Endodermal cell (in vitro differentiated cells): ENCODE data around the gene CNTLN. TPM values are rescaled to one million over a fixed set of nuclear protein-coding genes. Genes with fewer than 3 reads are reported as not detected.

Experiments
- DNase-seq: peaks from one replicate; pipeline ENCODE4 v3.0.0-alpha.2; 2017
- H3K27ac ChIP-seq: 2 replicates; pipeline ENCODE4 v1.5.1; 2013; ENCODE audit warnings: mild to moderate bottlenecking, low read depth, low read length, moderate library complexity
- H3K27me3 ChIP-seq: 2 replicates; pipeline ENCODE4 v1.6.1; 2013; ENCODE audit warnings: mild to moderate bottlenecking, low read length, moderate library complexity; ENCODE audit not compliant: insufficient read depth, control insufficient read depth, poor library complexity, severe bottlenecking
- H3K36me3 ChIP-seq: 2 replicates; pipeline ENCODE4 v1.7.0; 2013; ENCODE audit warnings: mild to moderate bottlenecking, low read length, moderate library complexity; ENCODE audit not compliant: control insufficient read depth, insufficient read depth
- H3K4me1 ChIP-seq: one replicate; pipeline ENCODE4 v1.7.0; 2013; ENCODE audit warnings: low read length; ENCODE audit not compliant: control insufficient read depth, insufficient read depth
- H3K4me3 ChIP-seq: 2 replicates; pipeline ENCODE4 v1.5.1; 2013; ENCODE audit warnings: mild to moderate bottlenecking, low read length, moderate library complexity
- H3K9ac ChIP-seq: 2 replicates; pipeline ENCODE4 v1.6.1; 2013; ENCODE audit warnings: mild to moderate bottlenecking, low read length, moderate library complexity; ENCODE audit not compliant: poor library complexity, severe bottlenecking; ENCODE audit errors: extremely low read depth
- H3K9me3 ChIP-seq: 2 replicates; pipeline ENCODE4 v1.6.1; 2013; ENCODE audit warnings: mild to moderate bottlenecking, low read length, moderate library complexity; ENCODE audit not compliant: control insufficient read depth
- H3K27ac Mint-ChIP-seq: 2 replicates; pipeline ENCODE4 v1.8.0; 2020; ENCODE audit warnings: mixed read lengths
- H3K27me3 Mint-ChIP-seq: 2 replicates; pipeline ENCODE4 v1.8.0; 2021; ENCODE audit warnings: mild to moderate bottlenecking, mixed read lengths; ENCODE audit not compliant: insufficient read depth
- H3K36me3 Mint-ChIP-seq: 2 replicates; pipeline ENCODE4 v1.8.0; 2020; ENCODE audit warnings: low read depth, mixed read lengths
- H3K4me1 Mint-ChIP-seq: 2 replicates; pipeline ENCODE4 v1.8.0; 2020; ENCODE audit warnings: mixed read lengths
- H3K4me3 Mint-ChIP-seq: 2 replicates; pipeline ENCODE4 v1.8.0; 2020; ENCODE audit warnings: mild to moderate bottlenecking, moderate library complexity, mixed read lengths
- H3K9me3 Mint-ChIP-seq: 2 replicates; pipeline ENCODE4 v1.8.0; 2020; ENCODE audit warnings: mild to moderate bottlenecking, mixed read lengths
- CTCF ChIP-seq: fragments of 200-600 bp; sonication (generic); conservative IDR thresholded peaks from 2 replicates; pipeline ENCODE4 v1.5.0; 2021; ENCODE audit warnings: antibody characterized with exemption, mild to moderate bottlenecking
- WGBS, 2 experiments: methylation state at CpG; one replicate each; pipeline versions ENCODE4 v1.1.5 to v1.1.7; 2013; ENCODE audit warnings: missing lambda C conversion rate in 2 of 2, mixed read lengths in 1 of 2; ENCODE audit not compliant: insufficient coverage in 1 of 2, insufficient read length in 1 of 2; 5-methylcytosine and 5-hydroxymethylcytosine counted together
- total RNA-seq, 2 donors: library from RNA; stranded (reverse); fragmentation: NEBNext Ultra II Directional in 1 of 2; extraction: Animal tissue kit (Norgen Biotek cat#: 25700) in 1 of 2; gene quantifications; 2 replicates in 1 of 2; 3 replicates in 1 of 2; pipeline ENCODE4 v1.2.1, GENCODE V29; 2021

CNTLN gene
- total RNA-seq, 2 donors from 2014 or later = 12.4 to 13.7 TPM

GRCh38 chr9:17130725-17131124 is 4.1 kb upstream of the CNTLN start:
- Mint-ChIP-seq H3K4me3 (no peak overlapping the region), H3K9me3 (no peaks in the 10 kb centered on the region), H3K4me1 (peaks cover 5% of the 10 kb centered on the region), H3K27me3 (peaks cover 9% of the 10 kb centered on the region), H3K36me3 (no peaks in the 10 kb centered on the region), H3K27ac (no peak overlapping the region)
- no peak overlapping the region for H3K27ac ChIP-seq
- no peak overlapping the region for H3K9ac ChIP-seq
- no peak overlapping the region for H3K4me3 ChIP-seq
- H3K36me3 ChIP-seq = no peaks in the 10 kb centered on the region
- no peak for TF ChIP-seq CTCF
- 96 to 100% methylated on average over 1 to 2 of the region's 2 CpGs for WGBS, 2 experiments
- H3K4me1 ChIP-seq = no peaks in the 10 kb centered on the region
- no peaks in the 10 kb centered on the region for H3K27me3 ChIP-seq
- peaks cover 5% of the 10 kb centered on the region for H3K9me3 ChIP-seq
- DNase-seq = no peak

GRCh38 chr9:17131494-17131893 is 3.3 kb upstream of the CNTLN start:
- DNase-seq = no peak
- Histone ChIP-seq H3K36me3 (no peaks in the 10 kb centered on the region), H3K27me3 (no peaks in the 10 kb centered on the region), H3K4me1 (no peaks in the 10 kb centered on the region), H3K9me3 (no peaks in the 10 kb centered on the region), H3K27ac (no peak overlapping the region), H3K9ac (no peak overlapping the region), H3K4me3 (no peak overlapping the region)
- peaks cover 5% of the 10 kb centered on the region for H3K4me1 Mint-ChIP-seq
- WGBS, 2 experiments = 95 to 100% methylated on average over 1 to 2 of the region's 2 CpGs
- TF ChIP-seq CTCF = no peak
- H3K4me3 Mint-ChIP-seq = no peak overlapping the region
- H3K9me3 Mint-ChIP-seq = no peaks in the 10 kb centered on the region
- no peak overlapping the region for H3K27ac Mint-ChIP-seq
- H3K36me3 Mint-ChIP-seq = no peaks in the 10 kb centered on the region
- peaks cover 9% of the 10 kb centered on the region for H3K27me3 Mint-ChIP-seq

GRCh38 chr9:17135295-17136160 is 688 bp downstream of the CNTLN start:
- TF ChIP-seq CTCF = no peak
- H3K9me3 Mint-ChIP-seq = no peaks in the 10 kb centered on the region
- peak; percentile 83 for DNase-seq
- Histone ChIP-seq H3K9me3 (no peaks in the 10 kb centered on the region), H3K9ac (peak overlapping the region; percentile 52), H3K4me3 (peak overlapping the region; percentile 83), H3K4me1 (no peaks in the 10 kb centered on the region), H3K27me3 (no peaks in the 10 kb centered on the region), H3K27ac (peak overlapping the region; percentile 11), H3K36me3 (no peaks in the 10 kb centered on the region)
- peaks cover 2% of the 10 kb centered on the region for H3K36me3 Mint-ChIP-seq
- peak overlapping the region; percentile 88 for H3K27ac Mint-ChIP-seq
- peak overlapping the region; percentile 87 for H3K4me3 Mint-ChIP-seq
- H3K4me1 Mint-ChIP-seq = peaks cover 5% of the 10 kb centered on the region
- 7 to 41% methylated on average over 7 to 44 of the region's 44 CpGs for WGBS, 2 experiments
- H3K27me3 Mint-ChIP-seq = peaks cover 11% of the 10 kb centered on the region
